Activated CD4-positive, CD25-positive, alpha-beta regulatory T cell (primary cell): Measurements from ENCODE around the gene TRA2A.
"Not testable (repeated sequence)": the region's sequence is repeated elsewhere in the genome, so short reads cannot be mapped to it uniquely, and the experiment has no call there.

Experiments used
- DNase-seq, 4 experiments: peaks; one replicate each; lab custom pipeline; 2025; lab: John Stamatoyannopoulos, UW

Gene TRA2A

GRCh38 chr7:23494009-23494408 is 37.8 kb downstream of the TRA2A start:
- DNase-seq: no peak

- DNase-seq: no peak
These were observed 40.3 kb downstream of the TRA2A start for GRCh38 chr7:23491502-23491901.

- DNase-seq: peak in 3 of 4 experiments; percentile 18 to 43 (median 33)
These were observed 41.2 kb downstream of the TRA2A start for GRCh38 chr7:23490357-23491135.

GRCh38 chr7:23488714-23489113 is 43.1 kb downstream of the TRA2A start:
- not testable (repeated sequence) for DNase-seq

GRCh38 chr7:23487670-23488069 is 44.1 kb downstream of the TRA2A start:
- no peak for DNase-seq

GRCh38 chr7:23486002-23486773 is 45.6 kb downstream of the TRA2A start:
- no peak for DNase-seq

- DNase-seq: no peak
These were observed 49.1 kb downstream of the TRA2A start for GRCh38 chr7:23482686-23483085.

- DNase-seq: no peak
These were observed 53.6 kb downstream of the TRA2A start for GRCh38 chr7:23477962-23478866.

- no peak for DNase-seq
These were observed 54.7 kb downstream of the TRA2A start for GRCh38 chr7:23477157-23477499.

GRCh38 chr7:23476286-23477156 is 55.3 kb downstream of the TRA2A start:
- no peak for DNase-seq

GRCh38 chr7:23475576-23475839 is 56.3 kb downstream of the TRA2A start:
- no peak for DNase-seq

GRCh38 chr7:23474829-23475575 is 56.8 kb downstream of the TRA2A start:
- no peak for DNase-seq

GRCh38 chr7:23474094-23474828 is 57.5 kb downstream of the TRA2A start:
- DNase-seq: peak in 2 of 4 experiments; percentile 5 to 20

GRCh38 chr7:23473844-23474093 is 58.0 kb downstream of the TRA2A start:
- DNase-seq: no peak

- no peak for DNase-seq
These were observed 58.6 kb downstream of the TRA2A start for GRCh38 chr7:23472956-23473843.

GRCh38 chr7:23472556-23472955 is 59.2 kb downstream of the TRA2A start:
- no peak for DNase-seq

GRCh38 chr7:23472046-23472445 is 59.7 kb downstream of the TRA2A start:
- DNase-seq: no peak

- no peak for DNase-seq
These were observed 60.5 kb downstream of the TRA2A start for GRCh38 chr7:23471106-23471859.
